Measurements from ENCODE around the gene TOR1A. TPM values are rescaled to one million over a fixed set of nuclear protein-coding genes. Genes with fewer than 3 reads are reported as not detected.

TOR1A gene
- total and polyA plus RNA-seq, 2 experiments from 2014 or later = 23.6 to 45.7 TPM

- no peak for ATAC-seq
- Histone ChIP-seq H3K4me3 (no peak overlapping the region), H3K36me3 (ENCODE audit: insufficient read depth) (no peaks in the 10 kb centered on the region), H3K4me2 (no peak overlapping the region), H4K20me1 (replicated peaks; ENCODE audit: insufficient read depth) (no peaks in the 10 kb centered on the region), H3K9me2 (ENCODE audit: insufficient read depth) (no peaks in the 10 kb centered on the region), H3F3A (replicated peaks; ENCODE audit: low read depth) (no peaks in the 10 kb centered on the region), H2AFZ (no peak overlapping the region), H3K27me3 (ENCODE audit: insufficient read depth) (no peaks in the 10 kb centered on the region), H3K27ac (ENCODE audit: low read depth) (no peak overlapping the region), H3K4me1 (ENCODE audit: insufficient read depth) (no peaks in the 10 kb centered on the region), H3K79me2 (replicated peaks; ENCODE audit: insufficient read depth) (no peaks in the 10 kb centered on the region)
- no peak for DNase-seq (ENCODE audit: low spot score)
- TF ChIP-seq REST (IDR thresholded peaks at IDR 0.05; ENCODE audit: unreplicated experiment) = no peak
- no peak for TF ChIP-seq STAT1 (IDR thresholded peaks at IDR 0.05; ENCODE audit: unreplicated experiment)
- TF ChIP-seq ZNF114 (CRISPR knock-in tag; IDR thresholded peaks at IDR 0.05) = no peak
- TF ChIP-seq JUNB (IDR thresholded peaks at IDR 0.05; ENCODE audit: unreplicated experiment) = no peak
- no peak for TF ChIP-seq EZH2 (IDR thresholded peaks at IDR 0.05; ENCODE audit: low read depth, unreplicated experiment)
- no peak for TF ChIP-seq ETS1 (IDR thresholded peaks at IDR 0.05)
- TF ChIP-seq EZH2phosphoT487 (IDR thresholded peaks at IDR 0.05; ENCODE audit: unreplicated experiment) = no peak
- no peak for TF ChIP-seq CREB1 (CRISPR knock-in tag; IDR thresholded peaks at IDR 0.05; ENCODE audit: low read depth)
- no peak for TF ChIP-seq POLR2AphosphoS5 (IDR thresholded peaks at IDR 0.05; ENCODE audit: low read depth)
- no peak for TF ChIP-seq ZNF331 (CRISPR knock-in tag; IDR thresholded peaks at IDR 0.05; ENCODE audit: low read depth)
- no peak for TF ChIP-seq NANOG (IDR thresholded peaks at IDR 0.05; ENCODE audit: borderline replicate concordance)
- TF ChIP-seq ZNF462 (CRISPR knock-in tag; IDR thresholded peaks at IDR 0.05) = no peak
- TF ChIP-seq CTCF (conservative IDR thresholded peaks at IDR 0.05; ENCODE audit: low read depth in 2 of 2) = no peak; a peak in 1 of 4 replicates
- Mint-ChIP-seq H3K27me3 (ENCODE audit: insufficient read depth, low read depth, poor library complexity) (peaks cover 15% of the 10 kb centered on the region), H3K36me3 (ENCODE audit: low read depth) (peaks cover 16% of the 10 kb centered on the region; the same call in 2 of the 3 replicates), H3K27ac (no peak overlapping the region), H3K4me1 (no peaks in the 10 kb centered on the region; the same call in 2 of the 3 replicates), H3K9me3 (no peaks in the 10 kb centered on the region), H3K4me3 (no peak overlapping the region)
Measured at GRCh38 chr9:129868023-129868871, 44.3 kb upstream of the TOR1A start.

Measured in GM23338 (cell line).